Uterus (tissue), 2 donors: ENCODE results near the gene HDHD2.

Experiments used
- CTCF ChIP-seq, 4 experiments: fragments of 200-600 bp in 2 of 4; fragments of 450-650 bp in 2 of 4; sonication (generic) in 2 of 4; IDR thresholded peaks; one replicate each; pipeline ENCODE4 v1.5.1; 2016 to 2019; ENCODE audit warnings: antibody characterized with exemption in 4 of 4, mild to moderate bottlenecking in 2 of 4, moderate library complexity in 1 of 4
- POLR2A ChIP-seq, 2 donors: fragments of 450-650 bp; IDR thresholded peaks; one replicate each; pipeline ENCODE4 v1.6.1; 2016; ENCODE audit warnings: antibody characterized with exemption in 2 of 2, mild to moderate bottlenecking in 1 of 2, moderate library complexity in 1 of 2

- no peak for TF ChIP-seq POLR2A (IDR thresholded peaks at IDR 0.05)
- no peak for TF ChIP-seq CTCF (IDR thresholded peaks at IDR 0.05)
These were observed 40.6 kb downstream of the HDHD2 start for GRCh38 chr18:47109720-47110119.
